K562 (cell line): ENCODE measurements around the gene SLCO3A1. TPM values are rescaled to one million over a fixed set of nuclear protein-coding genes. Genes with fewer than 3 reads are reported as not detected.

Source experiments
- ATAC-seq: fragments of 200-7000 bp; cut with Tn5 transposase; 3 replicates; pipeline ENCODE4 v1.9.1; 2020; ENCODE audit warnings: moderate library complexity
- BruUV-seq: library from RNA; stranded (reverse); fragments of 400-500 nt; replicated peaks from 2 replicates; lab custom pipeline; 2021; lab: Mats Ljungman, UMichigan
- CTCF ChIA-PET: fragments of 300-600 bp; formaldehyde crosslinking; extraction: SDS; loops from one replicate; lab custom pipeline; 2021; ENCODE audit warnings: low intra/inter-chr PET ratio; lab: Yijun Ruan, JAX
- POLR2A ChIA-PET: fragments of 300-600, 350-650 bp; sonication (Branson Sonifier 250); formaldehyde crosslinking; extraction: SDS; loops from one replicate; lab custom pipeline; 2021; ENCODE audit warnings: antibody characterized with exemption, inconsistent platforms; lab: Yijun Ruan, JAX
- DNase-seq, 4 experiments: peaks; one replicate each; pipeline versions ENCODE4 v3.0.0 to v3.0.0-alpha.2; 2011 to 2018; ENCODE audit warnings: low spot score in 3 of 4, mixed read lengths in 3 of 4; ENCODE audit errors: extremely low read depth in 1 of 4
- FAIRE-seq: peaks from 2 replicates; lab custom pipeline; 2011; peaks lifted over from hg19 to GRCh38; lab: Jason Lieb, UNC
- H2AFZ ChIP-seq: 2 replicates; pipeline ENCODE4 v1.6.0; 2011; ENCODE audit warnings: low read depth, low read length, control low read depth, inconsistent platforms
- H3K27ac ChIP-seq: fragments of 200-600 bp; 3 replicates; pipeline ENCODE4 v1.8.0; 2011; ENCODE audit warnings: low read depth, mild to moderate bottlenecking, control low read depth, inconsistent platforms, low read length, moderate library complexity, mixed read lengths; ENCODE audit errors: extremely low read depth
- H3K27me3 ChIP-seq, 2 experiments: fragments of 300-600 bp in 1 of 2; 2 replicates in 1 of 2; 3 replicates in 1 of 2; pipeline versions ENCODE4 v1.6.0 to v1.8.0; 2011; ENCODE audit warnings: inconsistent platforms in 2 of 2, low read length in 2 of 2, mild to moderate bottlenecking in 1 of 2, mixed read lengths in 1 of 2, moderate library complexity in 1 of 2; ENCODE audit not compliant: control insufficient read depth in 2 of 2, insufficient read depth in 2 of 2
- H3K36me3 ChIP-seq: fragments of 300-600 bp; 3 replicates; pipeline ENCODE4 v1.8.0; 2011; ENCODE audit warnings: mild to moderate bottlenecking, low read length, inconsistent platforms; ENCODE audit not compliant: control insufficient read depth, insufficient read depth
- H3K4me1 ChIP-seq, 2 experiments: fragments of 200-600 bp in 1 of 2; replicated peaks in 1 of 2; 2 replicates in 1 of 2; 3 replicates in 1 of 2; pipeline versions ENCODE4 v1.5.1 to v1.8.0; 2011; ENCODE audit warnings: inconsistent platforms in 2 of 2, low read length in 2 of 2, mild to moderate bottlenecking in 1 of 2, mixed read lengths in 1 of 2, moderate library complexity in 1 of 2; ENCODE audit not compliant: control insufficient read depth in 2 of 2, insufficient read depth in 2 of 2
- H3K4me2 ChIP-seq: 2 replicates; pipeline ENCODE4 v1.6.1; 2011; ENCODE audit warnings: low read length, control low read depth, inconsistent platforms, mixed read lengths; ENCODE audit not compliant: insufficient read depth
- H3K4me3 ChIP-seq: fragments of 200-600 bp; sonication (generic), shearing (Covaris generic); 2 replicates; pipeline ENCODE4 v1.5.1; 2016; ENCODE audit warnings: control low read depth, inconsistent platforms
- H3K79me2 ChIP-seq: fragments of 200-600 bp; 3 replicates; pipeline ENCODE4 v1.8.0; 2011; ENCODE audit warnings: low read length, inconsistent platforms; ENCODE audit not compliant: control insufficient read depth, insufficient read depth
- H3K9ac ChIP-seq, 2 experiments: 2 replicates each; pipeline versions ENCODE4 v1.6.0 to v1.6.1; 2011; ENCODE audit warnings: low read depth in 2 of 2, low read length in 2 of 2, control low read depth in 1 of 2, inconsistent platforms in 1 of 2, mild to moderate bottlenecking in 1 of 2, mixed read lengths in 1 of 2; ENCODE audit not compliant: insufficient read depth in 1 of 2
- H3K9me1 ChIP-seq: one replicate; pipeline ENCODE4 v1.6.0; 2011; ENCODE audit warnings: inconsistent platforms, mild to moderate bottlenecking, low read length, moderate library complexity; ENCODE audit not compliant: control insufficient read depth, insufficient read depth
- H3K9me3 ChIP-seq: replicated peaks from 2 replicates; pipeline ENCODE4 v1.5.1; 2011; ENCODE audit warnings: low read depth, low read length, inconsistent platforms; ENCODE audit not compliant: control insufficient read depth, insufficient read depth
- H4K20me1 ChIP-seq: replicated peaks from 2 replicates; pipeline ENCODE4 v1.6.1; 2011; ENCODE audit warnings: low read length, inconsistent platforms, mixed read lengths; ENCODE audit not compliant: control insufficient read depth, insufficient read depth
- CGGBP1 ChIP-seq: fragments of 250-450 bp; sonication (Bioruptor Pico); IDR thresholded peaks from 2 replicates; pipeline ENCODE4 v1.9.0; 2021; ENCODE audit warnings: mild to moderate bottlenecking
- FOXP1 ChIP-seq: sonication (generic); formaldehyde crosslinking; IDR thresholded peaks from 2 replicates; pipeline ENCODE4 v1.8.0; 2022; ENCODE audit warnings: mild to moderate bottlenecking, missing genetic modification reagents
- GABPA ChIP-seq: fragments of 200-800 bp; sonication (Bioruptor generic); conservative IDR thresholded peaks from 2 replicates; pipeline ENCODE4 v1.6.1; 2016; ENCODE audit warnings: low read depth, missing genetic modification characterization, missing compliant biosample characterization
- HDGF ChIP-seq: fragments of 450-650 bp; IDR thresholded peaks from 2 replicates; pipeline ENCODE4 v1.6.1; 2016
- HOXB6 ChIP-seq: fragments of 250-450 bp; sonication (Bioruptor Pico); IDR thresholded peaks from 2 replicates; pipeline ENCODE4 v1.5.1; 2022; ENCODE audit warnings: mild to moderate bottlenecking, borderline replicate concordance
- PHB2 ChIP-seq: fragments of 450-650 bp; IDR thresholded peaks from 2 replicates; pipeline ENCODE4 v1.6.1; 2017; ENCODE audit warnings: low read depth
- SRSF3 ChIP-seq: fragments of 200-400 bp; formaldehyde crosslinking; IDR thresholded peaks from 2 replicates; pipeline ENCODE4 v1.6.1; 2016; ENCODE audit warnings: mild to moderate bottlenecking, low read length, moderate library complexity; ENCODE audit not compliant: insufficient read depth
- YY1 ChIP-seq, 3 experiments: IDR thresholded peaks; 2 replicates each; pipeline ENCODE4 v1.6.1; 2011; ENCODE audit warnings: low read length in 2 of 3, mild to moderate bottlenecking in 2 of 3, moderate library complexity in 2 of 3, borderline replicate concordance in 1 of 3, control low read depth in 1 of 3, low read depth in 1 of 3; ENCODE audit not compliant: insufficient read depth in 3 of 3, insufficient replicate concordance in 2 of 3, control insufficient read depth in 1 of 3, insufficient read length in 1 of 3; ENCODE audit errors: extremely low read depth in 1 of 3
- ZC3H11A ChIP-seq: IDR thresholded peaks from 2 replicates; pipeline ENCODE4 v1.6.1; 2012; ENCODE audit warnings: low read depth, low read length, improper control_type of control experiment
- ZNF830 ChIP-seq: fragments of 250-450 bp; sonication (Bioruptor Pico); IDR thresholded peaks from 2 replicates; pipeline ENCODE4 v1.5.0; 2021; ENCODE audit warnings: mild to moderate bottlenecking
- WGBS: fragments of 100-300 bp; shearing (Covaris generic); methylation state at CpG from one replicate; pipeline ENCODE4 v1.1.6; 2016; ENCODE audit warnings: low coverage, mixed read lengths; ENCODE audit not compliant: insufficient coverage; ENCODE audit errors: missing lambda C conversion rate; 5-methylcytosine and 5-hydroxymethylcytosine counted together
- in situ Hi-C: fragments of 300-500 bp; cut with MboI; formaldehyde crosslinking; loops from 4 replicates; pipeline ENCODE4 v1.15.0; 2018; ENCODE audit warnings: inconsistent platforms, mixed read lengths
- intact Hi-C: fragments of 100-400 bp; cut with micrococcal nuclease; formaldehyde crosslinking; loops from 2 replicates; pipeline ENCODE4 v1.14.2; 2022
- polyA plus RNA-seq, 8 experiments: library from polyadenylated mRNA; depleted of rRNA in 4 of 8; stranded (reverse) in 5 of 8; unstranded in 3 of 8; fragments of >200 nt; fragmentation: Nextera tagmentation in 2 of 8; fragmentation: Illumina TruSeq in 1 of 8; extraction: Ambion mirVana in 2 of 8; extraction: Trizol in 1 of 8; gene quantifications; 2 replicates each; pipeline versions ENCODE4 v1.2.1 to v1.2.3, GENCODE V29; 2011 to 2014; ENCODE audit warnings: inconsistent platforms in 1 of 8, missing spikeins in 1 of 8
- total RNA-seq, 7 experiments: library from RNA; depleted of rRNA in 6 of 7; stranded (reverse); fragments of >200 nt in 6 of 7; fragmentation: Illumina TruSeq in 2 of 7; extraction: Trizol in 2 of 7; gene quantifications; 2 replicates each; pipeline versions ENCODE4 v1.2.1 to v1.2.3, GENCODE V29; 2011 to 2021; ENCODE audit warnings: low replicate concordance in 1 of 7
- TF ChIP-seq, protein P1 (sequence below), 2 experiments: fragments of 250-450 bp in 1 of 2; fragments of 450-650 bp in 1 of 2; sonication (Bioruptor Pico) in 1 of 2; IDR thresholded peaks; 2 replicates each; pipeline versions ENCODE4 v1.6.1 to v1.8.0; 2016 to 2021; ENCODE audit warnings: mild to moderate bottlenecking in 2 of 2, moderate library complexity in 2 of 2, missing compliant biosample characterization in 1 of 2, missing genetic modification characterization in 1 of 2
- TF ChIP-seq, protein P2 (sequence below): fragments of 450-650 bp; formaldehyde crosslinking; IDR thresholded peaks from 2 replicates; pipeline ENCODE4 v1.4.0; 2020; ENCODE audit warnings: mild to moderate bottlenecking, moderate library complexity

Gene SLCO3A1
- total and polyA plus RNA-seq, 9 of the 15 experiments (the other 6 are each of a cell fraction or from before 2014, with no cell fraction given): 0.01 to 0.84 (median 0.06) TPM; not detected in 3

GRCh38 chr15:91919014-91919534, 65.6 kb downstream of the SLCO3A1 start:
- DNase-seq (no peak), FAIRE-seq (no peak), ATAC-seq (no peak)
- Histone ChIP-seq H4K20me1 (no peaks in the 10 kb centered on the region), H2AFZ (no peak overlapping the region), H3K27me3 (peaks cover 14 to 58% of the 10 kb centered on the region in 2 experiments), H3K27ac (no peak overlapping the region), H3K4me2 (no peak overlapping the region), H3K4me3 (no peak overlapping the region), H3K9ac (no peak overlapping the region), H3K4me1 (peaks cover 0 to 4% of the 10 kb centered on the region in 2 experiments; a peak in 1 of 5 replicates), H3K9me3 (no peaks in the 10 kb centered on the region), H3K36me3 (no peaks in the 10 kb centered on the region), H3K79me2 (no peaks in the 10 kb centered on the region), H3K9me1 (no peaks in the 10 kb centered on the region)
- ChIA-PET CTCF (no interaction called here), POLR2A (no interaction called here)
- no TSS peak for BruUV-seq
- in situ Hi-C loops: no loop called here
- TF ChIP-seq ZNF830 (CRISPR knock-in tag) (no peak), SRSF3 (no peak), GABPA (tag) (no peak), HDGF (no peak)
- WGBS: 0% methylated on average over 15 of the region's 15 CpGs
- intact Hi-C loops: no loop called here

GRCh38 chr15:91921188-91921842, 67.8 kb downstream of the SLCO3A1 start:
- H3K36me3 ChIP-seq: no peaks in the 10 kb centered on the region
- in situ Hi-C loops: no loop called here
- no peak overlapping the region for H3K4me2 ChIP-seq
- H3K4me1 ChIP-seq: no peaks in the 10 kb centered on the region
- no peaks in the 10 kb centered on the region for H3K9me1 ChIP-seq
- H3K27me3 ChIP-seq: peaks cover 7 to 40% of the 10 kb centered on the region in 2 experiments
- ChIA-PET POLR2A (interaction anchor here (0.6 kb wide), 1 partner anchor 128 kb away, joined by 3 read pairs; no protein-coding TSS in a partner anchor), CTCF (no interaction called here)
- H4K20me1 ChIP-seq: no peaks in the 10 kb centered on the region; the same call in 1 of the 2 replicates
- H3K79me2 ChIP-seq: no peaks in the 10 kb centered on the region
- BruUV-seq: no TSS peak
- H3K27ac ChIP-seq: no peak overlapping the region
- H2AFZ ChIP-seq: no peak overlapping the region
- no peaks in the 10 kb centered on the region for H3K9me3 ChIP-seq
- FAIRE-seq: no peak
- no peak overlapping the region for H3K9ac ChIP-seq
- 4% methylated on average over 5 of the region's 5 CpGs for WGBS
- intact Hi-C loops: no loop called here
- DNase-seq: no peak
- ATAC-seq: no peak
- H3K4me3 ChIP-seq: no peak overlapping the region
- TF ChIP-seq ZC3H11A: no peak
- TF ChIP-seq, protein P1, sequence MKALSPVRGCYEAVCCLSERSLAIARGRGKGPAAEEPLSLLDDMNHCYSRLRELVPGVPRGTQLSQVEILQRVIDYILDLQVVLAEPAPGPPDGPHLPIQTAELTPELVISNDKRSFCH (CRISPR knock-in tag; IDR thresholded peaks at IDR 0.05): no peak
- TF ChIP-seq, protein P1 (tag; IDR thresholded peaks at IDR 0.05): no peak
- no peak for TF ChIP-seq FOXP1
- no peak for TF ChIP-seq PHB2
- no peak for TF ChIP-seq YY1 (IDR thresholded peaks at IDR 0.05; ENCODE audit: borderline replicate concordance in 1 of 3, control insufficient read depth in 1 of 3, extremely low read depth in 1 of 3, insufficient read depth in 3 of 3, insufficient read length in 1 of 3, insufficient replicate concordance in 2 of 3, low read depth in 1 of 3, low read length in 2 of 3)
- TF ChIP-seq CGGBP1 (CRISPR knock-in tag): no peak
- TF ChIP-seq HOXB6: no peak
- TF ChIP-seq, protein P2, sequence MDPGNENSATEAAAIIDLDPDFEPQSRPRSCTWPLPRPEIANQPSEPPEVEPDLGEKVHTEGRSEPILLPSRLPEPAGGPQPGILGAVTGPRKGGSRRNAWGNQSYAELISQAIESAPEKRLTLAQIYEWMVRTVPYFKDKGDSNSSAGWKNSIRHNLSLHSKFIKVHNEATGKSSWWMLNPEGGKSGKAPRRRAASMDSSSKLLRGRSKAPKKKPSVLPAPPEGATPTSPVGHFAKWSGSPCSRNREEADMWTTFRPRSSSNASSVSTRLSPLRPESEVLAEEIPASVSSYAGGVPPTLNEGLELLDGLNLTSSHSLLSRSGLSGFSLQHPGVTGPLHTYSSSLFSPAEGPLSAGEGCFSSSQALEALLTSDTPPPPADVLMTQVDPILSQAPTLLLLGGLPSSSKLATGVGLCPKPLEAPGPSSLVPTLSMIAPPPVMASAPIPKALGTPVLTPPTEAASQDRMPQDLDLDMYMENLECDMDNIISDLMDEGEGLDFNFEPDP: no peak
